ENCODE measurements around the gene UACA.

DNA sequence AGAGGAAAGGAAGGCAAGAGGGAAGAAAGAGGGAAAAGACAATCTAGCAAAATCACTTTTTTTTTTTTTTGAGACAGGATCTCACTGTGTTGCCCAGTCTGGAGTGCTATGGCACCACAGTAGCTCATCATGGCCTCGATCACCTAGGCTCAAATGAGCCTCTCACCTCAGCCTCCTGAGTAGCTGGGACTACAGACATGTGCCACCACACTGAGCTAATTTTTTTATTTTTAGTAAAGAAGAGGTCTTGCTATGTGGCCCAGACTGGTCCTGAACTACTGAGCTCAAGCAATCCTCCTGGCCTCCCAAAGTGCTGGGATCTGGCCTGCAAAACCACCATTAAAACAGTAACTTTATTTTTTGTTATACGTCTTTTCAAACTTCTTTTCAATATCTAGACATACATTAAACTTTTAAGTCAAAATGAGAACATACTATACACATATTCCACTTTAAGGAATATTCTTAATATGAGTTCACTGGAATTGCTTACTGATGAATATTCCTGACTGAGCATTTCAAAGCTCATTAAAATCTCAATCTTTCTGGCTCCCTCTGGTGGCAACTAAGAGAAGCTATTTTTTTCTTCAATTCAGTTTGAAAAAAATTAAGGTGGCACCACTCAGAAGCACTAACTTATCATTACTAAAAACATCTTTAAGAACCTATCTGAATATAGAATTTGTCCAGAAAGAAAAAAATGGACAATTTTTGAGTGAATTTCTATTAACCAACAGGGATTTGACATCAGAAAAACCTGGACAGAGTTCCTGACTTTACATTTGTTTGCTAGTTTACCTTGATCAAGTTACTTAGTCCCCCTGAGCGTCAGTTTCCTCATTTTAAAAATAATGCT lies 40.9 kb downstream of the UACA start:
- TF ChIP-seq, protein P1, sequence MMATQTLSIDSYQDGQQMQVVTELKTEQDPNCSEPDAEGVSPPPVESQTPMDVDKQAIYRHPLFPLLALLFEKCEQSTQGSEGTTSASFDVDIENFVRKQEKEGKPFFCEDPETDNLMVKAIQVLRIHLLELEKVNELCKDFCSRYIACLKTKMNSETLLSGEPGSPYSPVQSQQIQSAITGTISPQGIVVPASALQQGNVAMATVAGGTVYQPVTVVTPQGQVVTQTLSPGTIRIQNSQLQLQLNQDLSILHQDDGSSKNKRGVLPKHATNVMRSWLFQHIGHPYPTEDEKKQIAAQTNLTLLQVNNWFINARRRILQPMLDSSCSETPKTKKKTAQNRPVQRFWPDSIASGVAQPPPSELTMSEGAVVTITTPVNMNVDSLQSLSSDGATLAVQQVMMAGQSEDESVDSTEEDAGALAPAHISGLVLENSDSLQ (IDR thresholded peaks at IDR 0.05): no peak
- TF ChIP-seq ARNT (IDR thresholded peaks at IDR 0.05) (no peak), TARDBP (IDR thresholded peaks at IDR 0.05) (no peak), HDGF (IDR thresholded peaks at IDR 0.05; ENCODE audit: borderline replicate concordance) (no peak), FOXA1 (IDR thresholded peaks at IDR 0.05) (no peak)

Data from HEK293T (cell line).